ENCODE results near the gene SNRPA1.

The SNRPA1 gene

DNA sequence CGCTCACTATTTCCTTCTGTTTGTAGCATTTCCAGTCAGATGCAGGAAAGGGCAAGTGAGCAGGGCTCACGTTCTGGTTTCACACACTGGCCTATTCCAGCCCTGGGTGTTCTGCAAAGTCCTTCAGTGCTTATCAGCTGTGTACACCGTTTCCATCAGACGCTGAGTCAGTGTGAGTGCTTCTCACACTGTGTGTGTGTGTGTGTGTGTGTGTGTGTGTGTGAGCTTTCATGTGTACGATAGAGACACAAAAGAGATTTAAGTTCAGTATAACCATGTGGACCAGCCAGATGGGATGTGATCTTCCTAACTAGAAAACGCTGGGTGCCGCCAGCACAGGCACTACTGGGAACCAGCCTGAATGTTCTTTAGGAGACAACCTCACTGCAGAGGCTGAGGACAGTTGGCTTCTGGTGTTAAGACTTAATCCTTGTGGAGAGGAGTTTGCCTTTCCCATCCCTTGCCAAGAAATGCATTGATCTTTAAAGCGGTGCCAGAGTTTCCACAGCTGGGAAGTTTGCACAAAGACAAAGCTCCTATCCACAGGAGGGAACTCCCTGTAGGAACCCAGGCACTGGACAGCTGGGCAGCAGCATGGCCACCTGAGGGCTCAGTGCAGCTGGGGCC, 39.3 kb downstream of the SNRPA1 start:
- no peak for DNase-seq

- DNase-seq, result no peak
These were observed 40.0 kb downstream of the SNRPA1 start for GRCh38 chr15:101255051-101255395.

DNA sequence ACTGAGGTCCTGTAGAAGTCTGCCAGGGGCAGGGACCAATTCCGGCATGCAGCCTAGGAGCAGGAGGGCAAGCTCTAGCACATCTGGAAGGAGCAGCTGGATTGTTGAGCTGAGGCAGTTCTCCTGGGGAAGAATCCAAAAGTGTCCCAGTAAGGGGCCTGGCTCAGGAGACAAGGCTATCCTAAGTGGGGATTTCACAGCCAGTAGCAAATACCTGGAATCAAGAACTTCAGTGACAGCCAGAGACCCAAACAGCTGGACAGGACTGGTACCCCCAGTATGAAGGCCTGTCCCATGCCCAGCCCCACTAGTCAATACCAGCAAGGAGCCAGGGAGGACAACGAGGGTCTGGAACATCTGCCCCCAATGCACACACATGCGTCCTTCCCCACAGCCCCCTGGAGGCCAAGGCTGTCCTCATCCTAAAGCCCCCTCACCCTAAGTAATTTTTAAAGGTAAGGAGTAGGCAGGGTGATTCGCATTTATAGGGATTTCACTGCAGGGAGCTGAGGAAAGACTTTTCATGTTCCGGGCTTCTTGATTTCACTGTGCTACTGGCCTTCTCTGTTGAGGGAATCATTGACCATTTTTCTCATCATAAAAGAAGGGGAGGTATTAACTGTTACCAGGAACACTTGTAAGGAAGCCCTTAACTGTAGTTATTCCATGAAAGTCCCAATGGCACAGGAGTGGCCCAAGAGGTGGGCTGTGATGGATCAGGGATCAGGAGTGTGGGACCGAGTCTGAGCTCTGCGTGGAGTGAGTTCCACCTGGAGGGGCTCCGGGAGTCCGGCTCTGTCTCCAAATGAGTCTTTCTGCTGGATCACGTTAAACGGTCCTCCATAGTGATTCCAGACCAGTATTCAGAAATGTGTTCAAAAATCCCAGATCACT, 40.6 kb downstream of the SNRPA1 start:
- no peak for DNase-seq

- no peak for DNase-seq
These were observed 42.2 kb downstream of the SNRPA1 start for GRCh38 chr15:101252836-101253235.

DNA sequence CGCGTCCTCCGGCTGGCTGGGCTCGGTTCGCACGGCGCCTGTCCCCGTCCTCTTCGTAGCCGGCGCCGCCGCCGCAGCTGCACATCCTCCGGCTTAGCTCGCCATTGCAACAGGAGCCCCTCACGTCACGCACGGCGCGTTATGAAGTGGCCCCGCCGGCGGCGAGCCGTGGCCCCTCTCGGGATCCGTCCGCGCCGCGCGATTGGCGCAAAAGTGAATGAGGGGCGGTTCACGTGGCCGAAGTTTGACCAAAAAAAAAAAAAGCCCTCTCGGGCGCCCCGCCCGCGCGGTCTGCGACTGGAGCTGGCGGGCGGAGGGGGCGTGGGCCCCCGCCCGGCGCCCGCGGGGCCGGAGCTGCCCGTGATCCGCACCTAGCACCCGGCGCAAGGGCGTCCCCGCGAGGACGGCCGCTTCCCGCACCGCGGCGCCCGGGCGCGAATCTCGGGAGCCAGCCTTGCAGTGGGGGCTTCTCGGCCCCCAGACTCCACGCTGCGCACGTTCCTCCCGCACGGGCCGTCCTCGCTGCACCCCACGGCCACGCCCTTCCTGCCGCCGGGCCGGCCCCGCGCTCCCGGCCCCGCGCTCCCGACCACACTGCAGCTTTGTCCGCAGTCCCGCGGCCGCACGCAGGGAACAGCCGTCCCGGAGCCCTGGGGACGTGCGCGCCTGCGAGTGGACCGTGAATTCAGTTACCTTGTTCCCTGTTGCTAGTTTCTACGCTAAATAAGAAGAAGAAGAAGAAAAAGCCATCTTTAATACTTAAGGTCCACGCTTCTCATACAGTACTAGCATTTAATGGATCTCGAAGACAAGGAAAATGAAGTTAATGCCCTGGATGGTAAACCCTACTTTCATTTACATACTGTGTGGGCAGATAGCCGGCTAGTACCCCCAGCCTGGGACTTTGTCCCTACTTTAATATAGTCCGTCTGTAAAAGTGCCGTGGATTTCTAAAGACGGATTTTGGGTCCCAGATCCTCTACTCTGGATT, 42.9 kb downstream of the SNRPA1 start, which contains the start of gene CHSY1:
Gene CHSY1, minus strand, starts transcription at position 219 of the 991 bp plus-strand sequence. CDS start 592 bp downstream, outside the sequence.
- peak; percentile 84 for DNase-seq

DNA sequence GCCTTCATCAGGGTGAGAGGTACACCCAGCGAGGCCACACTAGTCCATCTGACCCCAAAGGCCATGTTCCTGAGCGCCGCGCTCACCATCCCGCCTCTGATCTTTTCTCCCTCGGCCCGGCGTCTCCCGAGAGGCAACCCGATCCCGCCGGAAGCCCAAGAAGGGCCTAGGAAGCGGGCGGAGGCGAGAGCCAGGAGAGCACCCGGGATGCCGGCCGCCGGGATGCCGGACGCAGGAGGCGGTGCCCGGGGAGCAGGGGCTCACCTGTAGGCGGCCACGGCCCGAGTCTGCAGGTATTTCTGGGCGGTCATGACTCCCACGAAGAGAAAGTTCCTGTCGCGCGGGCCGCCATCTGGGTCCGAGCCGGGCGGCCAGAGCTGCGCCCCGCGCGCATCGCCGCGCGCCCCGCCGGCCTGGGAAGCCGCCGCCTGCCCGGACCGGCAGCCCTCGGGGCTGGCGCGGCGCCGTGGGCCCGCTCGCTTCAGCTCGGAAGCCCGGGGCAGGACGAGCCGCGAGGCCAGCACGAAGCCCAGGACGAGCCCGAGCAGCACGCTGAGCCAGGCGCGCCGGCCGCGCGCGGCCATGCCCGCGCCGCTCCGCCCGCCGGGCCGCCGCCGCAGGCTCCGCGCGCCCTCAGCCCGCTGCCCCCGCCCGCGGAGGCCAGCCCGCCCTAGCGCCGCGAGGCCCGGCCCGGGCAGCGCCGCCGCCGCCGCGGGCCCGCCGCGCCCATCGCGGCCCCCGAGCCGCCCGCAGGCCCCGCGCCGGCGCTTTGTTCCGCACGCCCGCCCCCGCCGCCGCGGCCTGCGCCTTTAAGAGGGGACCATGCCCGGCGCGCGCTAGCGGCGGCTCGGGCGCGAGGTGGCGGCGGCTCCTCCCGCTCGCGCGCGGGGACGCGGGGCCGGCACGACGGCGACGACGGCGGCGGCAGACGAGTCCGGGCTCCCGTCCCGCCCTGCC, 43.9 kb downstream of the SNRPA1 start:
- peak; percentile 10 for DNase-seq

DNA sequence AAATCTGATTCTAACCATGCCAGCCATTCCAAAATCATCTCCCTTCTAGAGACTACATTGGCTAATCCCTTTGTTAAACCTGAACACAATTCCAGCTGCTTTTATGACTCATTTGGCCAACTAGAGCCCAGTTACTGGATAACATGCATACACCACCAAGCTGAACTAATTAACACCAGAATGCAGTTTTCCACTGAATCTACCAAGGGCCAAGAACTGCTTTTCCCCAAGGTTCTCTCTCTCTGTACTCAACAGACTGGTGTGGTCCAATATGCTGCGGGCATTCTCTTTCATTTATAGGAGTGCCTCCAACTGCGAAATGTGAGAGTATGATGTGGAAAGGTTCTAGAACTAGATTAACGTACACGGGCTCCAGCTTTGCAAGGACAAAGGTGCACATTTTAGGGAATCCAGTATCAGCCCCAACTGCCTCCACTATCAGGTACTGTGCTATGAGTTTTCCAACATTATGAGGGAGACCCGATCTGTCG, 44.7 kb downstream of the SNRPA1 start:
- no peak for DNase-seq

DNA sequence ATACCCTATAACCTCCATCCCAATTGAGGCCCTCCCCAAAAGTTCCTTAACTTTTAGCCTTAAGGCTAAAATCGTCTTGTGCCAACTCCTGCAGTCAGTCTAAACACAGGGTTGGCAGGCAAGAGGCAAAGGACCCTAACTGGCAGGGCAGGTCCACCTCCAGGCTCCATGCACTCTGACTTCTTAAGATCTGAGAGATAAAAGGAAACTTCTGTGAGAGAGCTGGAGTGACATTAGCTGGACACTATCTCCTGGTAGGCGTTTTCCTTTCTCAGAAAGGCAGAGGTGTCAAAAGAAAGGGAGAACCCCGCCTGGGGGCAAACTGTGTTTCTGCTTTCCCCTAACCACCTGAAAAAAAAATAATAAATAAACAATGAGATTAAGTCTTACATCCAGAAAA, 46.8 kb downstream of the SNRPA1 start:
- DNase-seq, result no peak

- DNase-seq, result no peak
These were observed 48.0 kb downstream of the SNRPA1 start for GRCh38 chr15:101246824-101247745.

- DNase-seq, result no peak
These were observed 48.7 kb downstream of the SNRPA1 start for GRCh38 chr15:101246391-101246790.

DNA sequence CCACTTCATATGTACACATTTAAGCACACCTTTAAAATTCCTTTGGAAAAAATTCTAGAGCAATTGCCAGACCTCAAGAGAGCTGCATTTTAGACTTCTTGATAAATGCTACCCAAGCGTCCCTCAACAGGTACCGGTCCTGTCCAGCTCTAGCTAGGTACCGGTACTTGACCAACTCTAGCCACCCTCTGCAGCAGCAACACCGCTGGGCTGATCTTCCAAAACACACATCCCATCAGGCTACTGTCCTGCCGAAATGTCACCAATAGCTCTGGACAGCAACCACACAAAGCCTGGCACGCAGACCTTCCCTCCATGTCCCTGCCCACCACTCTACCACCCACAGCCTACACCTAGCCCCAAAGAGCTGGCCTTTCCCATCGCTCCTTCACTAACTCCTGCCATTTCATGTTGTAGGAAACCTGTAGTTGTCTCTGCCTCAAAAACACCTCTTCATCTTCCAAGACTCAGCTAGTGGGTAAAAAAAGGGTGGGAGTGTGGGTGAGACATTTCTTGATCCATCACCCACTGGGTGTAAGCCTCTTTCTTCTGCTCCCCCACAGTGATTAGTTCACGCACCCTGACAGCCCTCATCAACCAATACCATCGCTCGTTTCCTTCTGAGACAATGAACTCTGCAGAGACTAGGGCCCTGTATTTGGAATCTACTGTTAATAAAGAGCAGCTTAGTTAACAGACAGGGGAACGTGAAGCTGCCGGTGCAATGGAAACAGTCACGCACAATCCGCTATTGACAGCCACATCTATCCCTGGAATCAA, 50.0 kb downstream of the SNRPA1 start:
- no peak for DNase-seq

DNA sequence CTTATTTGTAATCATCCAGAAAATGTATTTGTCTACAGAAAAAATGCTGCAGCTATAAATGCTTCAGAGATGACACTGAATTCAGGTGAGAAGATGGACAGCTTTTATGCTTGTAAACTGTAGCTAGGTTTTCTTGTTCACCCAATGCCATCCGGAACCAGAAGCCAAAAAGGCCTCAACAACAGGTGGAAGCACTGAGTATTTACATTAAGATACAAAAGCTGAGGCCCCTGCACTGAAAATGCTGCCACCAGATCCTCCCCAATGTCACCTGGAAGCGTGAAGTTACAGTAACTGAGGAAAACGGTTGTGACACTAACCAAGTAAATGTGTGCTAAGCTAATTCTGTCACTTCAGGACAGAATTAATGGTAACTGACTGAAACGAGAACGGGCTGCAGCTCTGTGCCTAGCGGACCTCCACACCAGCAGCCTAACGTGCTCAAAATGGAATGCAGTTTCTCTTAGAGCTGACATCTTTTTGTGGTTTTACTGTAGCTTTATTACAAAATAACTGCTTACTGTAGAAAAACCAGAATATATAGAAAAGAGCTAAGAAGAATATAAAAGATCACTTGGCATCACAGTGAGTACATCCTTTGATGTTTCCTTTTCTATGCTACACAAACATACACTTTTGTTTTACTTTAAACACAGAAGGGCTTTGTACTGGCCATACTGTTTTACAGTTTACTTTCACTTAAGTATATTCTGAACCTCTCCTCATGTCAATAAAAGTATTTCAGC, 50.8 kb downstream of the SNRPA1 start:
- DNase-seq, result no peak

- DNase-seq, result no peak
These were observed 51.6 kb downstream of the SNRPA1 start for GRCh38 chr15:101243420-101243819.

GRCh38 chr15:101242999-101243336, 52.1 kb downstream of the SNRPA1 start:
- DNase-seq, result no peak

- peak; percentile 65 for DNase-seq
These were observed 52.7 kb downstream of the SNRPA1 start for GRCh38 chr15:101242160-101242998.

DNA sequence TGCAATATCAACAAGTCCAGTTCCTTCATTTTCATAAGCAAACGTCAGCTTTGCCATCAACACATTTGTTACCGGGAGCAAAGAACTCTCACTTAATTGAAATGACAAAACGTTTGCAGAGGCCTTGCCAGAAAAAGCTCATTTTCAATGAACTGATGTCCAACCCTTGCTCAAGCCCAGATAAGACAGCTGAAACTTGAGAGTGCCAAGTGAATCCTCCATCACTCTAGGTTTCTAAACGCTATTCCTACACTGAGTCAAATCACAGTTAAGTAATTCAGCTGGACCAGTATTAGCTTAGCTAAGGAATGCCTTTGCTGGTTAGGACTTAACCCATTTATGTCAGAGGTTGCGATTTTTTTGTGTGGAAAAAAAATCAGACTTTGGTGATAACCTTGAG, 54.7 kb downstream of the SNRPA1 start:
- no peak for DNase-seq

- no peak for DNase-seq
These were observed 55.3 kb downstream of the SNRPA1 start for GRCh38 chr15:101239724-101240136.

- no peak for DNase-seq
These were observed 57.8 kb downstream of the SNRPA1 start for GRCh38 chr15:101237251-101237650.

Measured in activated gamma-delta T cell treated with Interleukin-2 at 50 U/mL for 16 hours (primary cell).